Peyer's patch (tissue), 4 donors: ENCODE measurements around the gene RPL31. TPM values are rescaled to one million over a fixed set of nuclear protein-coding genes. Genes with fewer than 3 reads are reported as not detected.
A peak's percentile ranks its signal among the peaks of the same experiment; 100 is the strongest.

Experiments
- DNase-seq, 3 donors: peaks; one replicate each; pipeline ENCODE4 v3.0.0-alpha.2; 2017 to 2019
- H3K27ac ChIP-seq, 4 donors: fragments of 200-600 bp; sonication (generic); one replicate each; pipeline ENCODE4 v1.5.1; 2016 to 2019
- H3K27me3 ChIP-seq, 2 donors: fragments of 200-600 bp; sonication (generic); one replicate each; pipeline ENCODE4 v1.5.1; 2019
- H3K36me3 ChIP-seq, 3 donors: fragments of 200-600 bp; sonication (generic); one replicate each; pipeline ENCODE4 v1.5.1; 2016 to 2019
- H3K4me1 ChIP-seq, 4 donors: fragments of 200-600 bp; sonication (generic); one replicate each; pipeline ENCODE4 v1.5.1; 2016 to 2019
- H3K4me3 ChIP-seq, 4 donors: fragments of 200-600 bp; sonication (generic); 1 replicate in 3 of 4; 2 replicates in 1 of 4; pipeline ENCODE4 v1.5.1; 2016 to 2019; ENCODE audit warnings: mild to moderate bottlenecking in 1 of 4
- H3K9me3 ChIP-seq, 4 donors: fragments of 200-600 bp; sonication (generic); one replicate each; pipeline ENCODE4 v1.5.1; 2016 to 2019; ENCODE audit warnings: mild to moderate bottlenecking in 1 of 4
- CTCF ChIP-seq, 6 experiments: fragments of 450-650 bp in 4 of 6; fragments of 200-600 bp in 2 of 6; sonication (generic) in 1 of 6; IDR thresholded peaks; one replicate each; pipeline ENCODE4 v1.5.1; 2017 to 2019; ENCODE audit warnings: antibody characterized with exemption in 6 of 6, mild to moderate bottlenecking in 3 of 6, moderate library complexity in 1 of 6
- POLR2A ChIP-seq, 2 donors: fragments of 450-650 bp; IDR thresholded peaks; one replicate each; pipeline ENCODE4 v1.5.1; 2017; ENCODE audit warnings: antibody characterized with exemption in 2 of 2, mild to moderate bottlenecking in 2 of 2, moderate library complexity in 2 of 2
- total RNA-seq, 4 donors: library from RNA; depleted of rRNA; stranded (reverse); fragments of >200 nt; gene quantifications; one replicate each; pipeline ENCODE4 v1.1.0, GENCODE V29; 2016

The RPL31 gene
- total RNA-seq, 4 donors from 2014 or later, result 308 to 1,394 (median 568) TPM

DNA sequence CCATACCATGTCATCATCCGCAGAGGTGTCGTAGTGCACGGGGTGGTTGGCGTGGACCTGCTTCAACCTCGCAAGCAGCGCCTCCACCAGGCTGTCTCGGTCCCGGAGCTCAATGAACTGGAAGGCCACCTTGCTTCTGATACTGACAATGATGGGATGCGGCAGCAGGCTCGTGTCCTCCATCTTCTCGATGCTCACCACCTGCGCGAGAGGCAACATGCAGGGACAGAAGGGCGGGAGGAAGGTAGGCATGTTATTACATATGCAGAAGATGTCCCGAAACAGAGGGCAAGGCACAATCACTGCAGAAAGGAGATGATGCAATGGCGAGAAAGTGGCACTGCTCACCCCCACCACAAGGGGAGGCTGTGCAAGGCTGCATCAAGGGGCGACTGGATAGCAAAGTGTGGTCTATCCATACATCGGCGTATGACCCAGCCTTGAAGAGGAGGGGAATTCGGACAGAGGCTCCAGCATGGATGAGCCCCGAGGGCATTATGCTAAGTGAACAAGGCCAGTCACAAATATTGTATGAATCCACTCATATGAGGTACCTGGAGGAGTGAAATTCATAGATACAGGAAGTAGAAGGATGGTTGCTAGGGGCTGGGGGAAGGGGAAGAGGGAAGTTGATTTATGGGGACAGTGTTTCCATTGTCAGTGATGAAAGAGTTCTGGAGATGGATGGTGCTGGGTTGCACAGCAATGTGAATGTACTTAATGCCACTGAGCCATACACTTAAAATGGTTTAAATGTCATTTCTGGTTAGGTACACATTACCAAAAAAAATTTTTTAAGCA, 36.6 kb downstream of the RPL31 start:
- Histone ChIP-seq H3K27ac (no peak overlapping the region), H3K27me3 (no peaks in the 10 kb centered on the region), H3K4me3 (no peak overlapping the region), H3K36me3 (peaks cover 0 to 65% (median 0%) of the 10 kb centered on the region in 3 donors), H3K4me1 (no peaks in the 10 kb centered on the region), H3K9me3 (no peaks in the 10 kb centered on the region)
- DNase-seq, result no peak
- TF ChIP-seq POLR2A (IDR thresholded peaks at IDR 0.05) (no peak), CTCF (IDR thresholded peaks at IDR 0.05) (peak in 4 of 6 experiments; percentile 22 to 65 (median 57))

DNA sequence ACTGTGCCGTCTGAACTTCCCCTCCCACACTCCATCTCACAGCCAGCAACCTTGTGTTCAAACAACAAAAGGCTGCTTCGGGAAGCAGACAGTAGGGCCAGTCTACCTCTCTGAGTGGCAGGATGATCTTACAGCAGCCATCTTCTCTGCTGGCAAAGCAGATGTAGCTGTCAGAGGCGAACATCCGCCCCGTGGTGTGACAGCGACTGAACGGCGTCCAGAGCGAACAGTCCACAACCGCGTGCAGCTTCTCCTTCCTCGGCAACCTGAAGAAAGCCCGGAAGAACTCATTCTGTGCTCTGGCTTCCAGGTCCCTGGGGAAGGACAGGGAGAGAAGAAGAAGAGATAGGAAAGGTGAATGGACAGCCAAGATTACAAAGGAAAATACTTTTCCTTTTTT, 38.0 kb downstream of the RPL31 start:
- H3K4me1 ChIP-seq, result no peaks in the 10 kb centered on the region
- peaks cover 0 to 51% (median 0%) of the 10 kb centered on the region in 3 donors for H3K36me3 ChIP-seq
- no peaks in the 10 kb centered on the region for H3K9me3 ChIP-seq
- H3K27ac ChIP-seq, result no peak overlapping the region
- DNase-seq, result no peak
- no peak overlapping the region for H3K4me3 ChIP-seq
- TF ChIP-seq POLR2A (IDR thresholded peaks at IDR 0.05), result no peak
- no peak for TF ChIP-seq CTCF (IDR thresholded peaks at IDR 0.05)
- no peaks in the 10 kb centered on the region for H3K27me3 ChIP-seq

GRCh38 chr2:101040761-101041160, 38.7 kb downstream of the RPL31 start:
- Histone ChIP-seq H3K9me3 (no peaks in the 10 kb centered on the region), H3K4me3 (no peak overlapping the region), H3K36me3 (peaks cover 0 to 49% (median 0%) of the 10 kb centered on the region in 3 donors), H3K27me3 (no peaks in the 10 kb centered on the region), H3K4me1 (no peaks in the 10 kb centered on the region), H3K27ac (no peak overlapping the region)
- TF ChIP-seq CTCF (IDR thresholded peaks at IDR 0.05) (no peak), POLR2A (IDR thresholded peaks at IDR 0.05) (no peak)
- DNase-seq, result no peak

- Histone ChIP-seq H3K4me3 (no peak overlapping the region), H3K9me3 (no peaks in the 10 kb centered on the region), H3K4me1 (no peaks in the 10 kb centered on the region), H3K27ac (no peak overlapping the region), H3K36me3 (peaks cover 0 to 42% (median 0%) of the 10 kb centered on the region in 3 donors), H3K27me3 (no peaks in the 10 kb centered on the region)
- DNase-seq, result no peak
- TF ChIP-seq POLR2A (IDR thresholded peaks at IDR 0.05), result no peak
- TF ChIP-seq CTCF (IDR thresholded peaks at IDR 0.05), result no peak
Observed at GRCh38 chr2:101041413-101041812, 39.3 kb downstream of the RPL31 start.

DNA sequence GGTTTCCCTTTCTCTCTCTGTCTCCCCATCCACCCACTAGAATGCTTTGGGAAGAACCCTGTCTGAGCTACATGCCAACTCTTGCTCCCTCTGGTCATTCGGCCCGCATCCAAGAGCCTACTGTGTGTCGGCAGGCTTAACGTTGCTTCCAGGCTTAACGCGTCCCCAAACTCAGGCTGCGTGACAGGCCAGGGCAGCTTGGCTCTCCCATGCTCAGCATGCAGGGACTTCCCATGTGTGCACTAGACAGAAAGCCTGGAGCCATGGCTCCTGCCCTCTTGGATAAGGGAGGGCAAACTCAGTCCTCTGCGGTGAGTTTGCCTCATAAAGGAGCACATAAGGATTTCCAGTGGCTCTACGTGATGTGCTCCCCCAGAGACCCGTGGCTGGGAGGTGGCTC, 43.2 kb downstream of the RPL31 start:
- Histone ChIP-seq H3K36me3 (peaks cover 0 to 32% (median 0%) of the 10 kb centered on the region in 3 donors), H3K4me3 (no peak overlapping the region), H3K4me1 (no peaks in the 10 kb centered on the region), H3K27ac (no peak overlapping the region), H3K27me3 (no peaks in the 10 kb centered on the region), H3K9me3 (no peaks in the 10 kb centered on the region)
- TF ChIP-seq CTCF (IDR thresholded peaks at IDR 0.05) (no peak), POLR2A (IDR thresholded peaks at IDR 0.05) (no peak)
- DNase-seq, result peak in 1 of 3 donors; percentile 36
